ENCODE data around the gene SLC8A3. TPM values are rescaled to one million over a fixed set of nuclear protein-coding genes. Genes with fewer than 3 reads are reported as not detected.

SLC8A3 gene
- total RNA-seq, 4 donors from 2014 or later, result 0.49 to 1.5 (median 0.92) TPM

GRCh38 chr14:70005281-70005805 lies 183.4 kb downstream of the SLC8A3 start:
- H3K27ac ChIP-seq, result no peak overlapping the region
- H3K9me3 ChIP-seq, result no peaks in the 10 kb centered on the region
- no peak for ATAC-seq
- H3K4me1 ChIP-seq, result peaks cover 0 to 9% (median 0%) of the 10 kb centered on the region in 3 donors
- 82 to 91% methylated on average over 5 of the region's 5 CpGs for WGBS, 2 donors (ENCODE audit: low coverage in 1 of 2)
- no peaks in the 10 kb centered on the region for H3K36me3 ChIP-seq
- no peak overlapping the region for H3K4me3 ChIP-seq
- no peaks in the 10 kb centered on the region for H3K27me3 ChIP-seq
- TF ChIP-seq POLR2A (IDR thresholded peaks at IDR 0.05) (no peak), CTCF (IDR thresholded peaks at IDR 0.05) (no peak), POLR2AphosphoS5 (IDR thresholded peaks at IDR 0.05) (no peak), EP300 (IDR thresholded peaks at IDR 0.05) (no peak)

- Histone ChIP-seq H3K27me3 (no peaks in the 10 kb centered on the region), H3K9me3 (no peaks in the 10 kb centered on the region), H3K27ac (no peak overlapping the region), H3K4me3 (no peak overlapping the region), H3K4me1 (peaks cover 0 to 9% (median 0%) of the 10 kb centered on the region in 3 donors), H3K36me3 (no peaks in the 10 kb centered on the region)
- TF ChIP-seq POLR2A (IDR thresholded peaks at IDR 0.05) (no peak), POLR2AphosphoS5 (IDR thresholded peaks at IDR 0.05) (no peak), CTCF (IDR thresholded peaks at IDR 0.05) (no peak), EP300 (IDR thresholded peaks at IDR 0.05) (no peak)
- ATAC-seq, result no peak
- 60 to 81% methylated on average over 2 of the region's 2 CpGs for WGBS, 2 donors (ENCODE audit: low coverage in 1 of 2)
These were observed 184.0 kb downstream of the SLC8A3 start for GRCh38 chr14:70004791-70005190.

- H3K4me3 ChIP-seq, result no peak overlapping the region
These were observed 186.0 kb downstream of the SLC8A3 start for GRCh38 chr14:70002589-70003346.

GRCh38 chr14:70000601-70001000 lies 188.2 kb downstream of the SLC8A3 start:
- Histone ChIP-seq H3K9me3 (no peaks in the 10 kb centered on the region), H3K4me3 (no peak overlapping the region), H3K36me3 (no peaks in the 10 kb centered on the region), H3K27me3 (no peaks in the 10 kb centered on the region), H3K27ac (peak overlapping the region in 2 of 4 donors; percentile 42 to 60), H3K4me1 (peaks cover 0 to 17% (median 0%) of the 10 kb centered on the region in 3 donors)
- peak; percentile 62 for ATAC-seq
- 43 to 86% methylated on average over 1 to 7 of the region's 7 CpGs for WGBS, 2 donors (ENCODE audit: low coverage in 1 of 2)
- TF ChIP-seq POLR2AphosphoS5 (IDR thresholded peaks at IDR 0.05) (peak; percentile 25), POLR2A (IDR thresholded peaks at IDR 0.05) (no peak), CTCF (IDR thresholded peaks at IDR 0.05) (no peak), EP300 (IDR thresholded peaks at IDR 0.05) (no peak)

More at GRCh38 chr14:70002589-70003346, 186.0 kb downstream of the SLC8A3 start:
- H3K36me3 ChIP-seq, result no peaks in the 10 kb centered on the region
- WGBS, 2 donors (ENCODE audit: low coverage in 1 of 2), result 85 to 95% methylated on average over 6 of the region's 6 CpGs
- H3K9me3 ChIP-seq, result no peaks in the 10 kb centered on the region
- peaks cover 0 to 13% (median 0%) of the 10 kb centered on the region in 3 donors for H3K4me1 ChIP-seq
- TF ChIP-seq CTCF (IDR thresholded peaks at IDR 0.05), result no peak
- no peak for TF ChIP-seq POLR2AphosphoS5 (IDR thresholded peaks at IDR 0.05)
- TF ChIP-seq EP300 (IDR thresholded peaks at IDR 0.05), result no peak
- no peak for TF ChIP-seq POLR2A (IDR thresholded peaks at IDR 0.05)
- ATAC-seq, result no peak
- no peaks in the 10 kb centered on the region for H3K27me3 ChIP-seq
- no peak overlapping the region for H3K27ac ChIP-seq

- H3K27ac ChIP-seq, result no peak overlapping the region
- H3K36me3 ChIP-seq, result no peaks in the 10 kb centered on the region
- H3K4me3 ChIP-seq, result no peak overlapping the region
- H3K27me3 ChIP-seq, result no peaks in the 10 kb centered on the region
- TF ChIP-seq POLR2AphosphoS5 (IDR thresholded peaks at IDR 0.05) (no peak), POLR2A (IDR thresholded peaks at IDR 0.05) (no peak), EP300 (IDR thresholded peaks at IDR 0.05) (no peak), CTCF (IDR thresholded peaks at IDR 0.05) (no peak)
- 70 to 72% methylated on average over 7 to 9 of the region's 10 CpGs for WGBS, 2 donors (ENCODE audit: low coverage in 1 of 2)
- H3K4me1 ChIP-seq, result peaks cover 0 to 17% (median 0%) of the 10 kb centered on the region in 3 donors
- H3K9me3 ChIP-seq, result no peaks in the 10 kb centered on the region
- no peak for ATAC-seq
These were observed 189.5 kb downstream of the SLC8A3 start for GRCh38 chr14:69999261-69999674.

All from gastroesophageal sphincter (tissue), 4 donors.